Kidney (tissue), 14 donors: Measurements from ENCODE around the gene MARK4. TPM values are rescaled to one million over a fixed set of nuclear protein-coding genes. Genes with fewer than 3 reads are reported as not detected.

Experiments used
- DNase-seq, 5 donors: peaks; one replicate each; pipeline ENCODE4 v3.0.0-alpha.2; 2013 to 2020
- FAIRE-seq: peaks from 2 replicates; lab custom pipeline; 2012; peaks lifted over from hg19 to GRCh38; lab: Jason Lieb, UNC
- H3K27ac ChIP-seq, 2 donors: one replicate each; pipeline ENCODE4 v1.7.0; 2013; ENCODE audit warnings: low read depth in 2 of 2, low read length in 2 of 2, inconsistent platforms in 1 of 2
- H3K27me3 ChIP-seq: one replicate; pipeline ENCODE4 v1.7.1; 2013; ENCODE audit warnings: low read length, inconsistent platforms; ENCODE audit not compliant: control insufficient read depth, insufficient read depth
- H3K36me3 ChIP-seq, 3 donors: one replicate each; pipeline versions ENCODE4 v1.7.0 to v1.7.1; 2013; ENCODE audit warnings: low read length in 3 of 3, control low read depth in 1 of 3, inconsistent platforms in 1 of 3; ENCODE audit not compliant: insufficient read depth in 3 of 3, control insufficient read depth in 2 of 3
- H3K4me1 ChIP-seq, 3 donors: one replicate each; pipeline versions ENCODE4 v1.7.0 to v1.7.1; 2013; ENCODE audit warnings: low read length in 3 of 3, inconsistent platforms in 1 of 3, low read depth in 1 of 3; ENCODE audit not compliant: control insufficient read depth in 2 of 3, insufficient read depth in 2 of 3
- H3K4me3 ChIP-seq, 3 donors: one replicate each; pipeline versions ENCODE4 v1.7.0 to v1.8.1; 2013; ENCODE audit warnings: low read length in 3 of 3, control low read depth in 1 of 3, inconsistent platforms in 1 of 3
- H3K9ac ChIP-seq, 3 donors: one replicate each; pipeline versions ENCODE4 v1.7.0 to v1.7.1; 2013; ENCODE audit warnings: low read length in 3 of 3, control low read depth in 1 of 3, inconsistent platforms in 1 of 3
- H3K9me3 ChIP-seq, 3 donors: one replicate each; pipeline versions ENCODE4 v1.7.0 to v1.7.1; 2013; ENCODE audit warnings: low read length in 3 of 3, control low read depth in 1 of 3, inconsistent platforms in 1 of 3; ENCODE audit not compliant: control insufficient read depth in 2 of 3, insufficient read depth in 1 of 3
- CTCF ChIP-seq: IDR thresholded peaks from 3 replicates; pipeline ENCODE4 v1.5.1; 2012; ENCODE audit warnings: mild to moderate bottlenecking, moderate library complexity, borderline replicate concordance; ENCODE audit not compliant: insufficient read depth; ENCODE audit errors: extremely low read depth
- intact Hi-C: fragments of 100-400 bp; cut with DNase I; formaldehyde crosslinking; loops from one replicate; pipeline ENCODE4 v1.11.1; 2022
- polyA plus RNA-seq: library from polyadenylated mRNA; stranded (reverse); fragments of 350-450 nt; fragmentation: Illumina TruSeq; extraction: RNeasy Lipid Tissue Mini Kit (QIAGEN cat#74804); gene quantifications from one replicate; pipeline ENCODE4 v1.2.3, GENCODE V29; 2014; ENCODE audit warnings: low read depth, low replicate concordance; ENCODE audit not compliant: insufficient read depth
- total RNA-seq: library from RNA; stranded (reverse); fragmentation: NEBNext Ultra II Directional; extraction: Animal tissue kit (Norgen Biotek cat#: 25700); gene quantifications from one replicate; pipeline ENCODE4 v1.2.1, GENCODE V29; 2021
- donor health status: control.
- donor health status: control.
- donor health status: control.
- donor health status: control.
- donor health status: control.
- donor health status: DM: yes; HTN: yes; CAD: no.
- donor health status: Normal renal cell carcinoma (clear cell type).

MARK4 gene
- total and polyA plus RNA-seq, 2 donors from 2014 or later, result 13.6 to 29.7 TPM

GRCh38 chr19:45340899-45341453 is 89.9 kb downstream of the MARK4 start:
- intact Hi-C loops, result no loop called here

GRCh38 chr19:45342911-45343310 is 91.8 kb downstream of the MARK4 start:
- TF ChIP-seq CTCF, result no peak
- no peak for DNase-seq
- no peaks in the 10 kb centered on the region for H3K9me3 ChIP-seq
- H3K9ac ChIP-seq, result no peak overlapping the region
- peaks cover 0 to 6% (median 0%) of the 10 kb centered on the region in 3 donors for H3K4me1 ChIP-seq
- intact Hi-C loops, result no loop called here
- H3K36me3 ChIP-seq, result no peaks in the 10 kb centered on the region
- no peak overlapping the region for H3K4me3 ChIP-seq
- no peak for FAIRE-seq
- H3K27me3 ChIP-seq, result peaks cover 5% of the 10 kb centered on the region
- no peak overlapping the region for H3K27ac ChIP-seq

More at GRCh38 chr19:45340899-45341453, 89.9 kb downstream of the MARK4 start:
- Histone ChIP-seq H3K9me3 (no peaks in the 10 kb centered on the region), H3K27ac (no peak overlapping the region), H3K4me3 (peak overlapping the region in 1 of 3 donors; percentile 32), H3K4me1 (peaks cover 0 to 6% (median 0%) of the 10 kb centered on the region in 3 donors), H3K36me3 (no peaks in the 10 kb centered on the region), H3K9ac (no peak overlapping the region), H3K27me3 (peaks cover 5% of the 10 kb centered on the region)
- DNase-seq (peak in 4 of 5 donors; percentile 20 to 67 (median 30)), FAIRE-seq (no peak)
- TF ChIP-seq CTCF, result no peak

- no peak overlapping the region for H3K4me3 ChIP-seq
- no peak overlapping the region for H3K27ac ChIP-seq
- FAIRE-seq, result no peak
- no peak overlapping the region for H3K9ac ChIP-seq
- H3K36me3 ChIP-seq, result no peaks in the 10 kb centered on the region
- H3K9me3 ChIP-seq, result no peaks in the 10 kb centered on the region
- intact Hi-C loops, result no loop called here
- peaks cover 0 to 3% (median 0%) of the 10 kb centered on the region in 3 donors for H3K4me1 ChIP-seq
- no peak for TF ChIP-seq CTCF
- no peak for DNase-seq
- peaks cover 5% of the 10 kb centered on the region for H3K27me3 ChIP-seq
These were observed 93.8 kb downstream of the MARK4 start for GRCh38 chr19:45344621-45345505.
